Ovary (tissue), 3 donors: ENCODE results near the gene ALDH7A1.

Experiments used
- CTCF ChIP-seq, 3 donors: fragments of 450-650 bp in 2 of 3; fragments of 200-600 bp in 1 of 3; IDR thresholded peaks; one replicate each; pipeline versions ENCODE4 v1.5.1 to v1.8.0; 2016 to 2022; ENCODE audit warnings: antibody characterized with exemption in 3 of 3, mild to moderate bottlenecking in 1 of 3
- EP300 ChIP-seq: sonication (generic); formaldehyde crosslinking; IDR thresholded peaks from one replicate; pipeline ENCODE4 v1.6.1; 2017; ENCODE audit warnings: antibody characterized with exemption
- POLR2A ChIP-seq: fragments of 450-650 bp; IDR thresholded peaks from one replicate; pipeline ENCODE4 v1.6.1; 2017; ENCODE audit warnings: antibody characterized with exemption, mild to moderate bottlenecking, moderate library complexity
- donor health status: DM: no; HTN: no; CAD: no.

GRCh38 chr5:126597156-126597555, 2.1 kb upstream of the ALDH7A1 start:
- TF ChIP-seq CTCF (IDR thresholded peaks at IDR 0.05) (no peak), POLR2A (no peak), EP300 (no peak)
